Measurements from ENCODE around the gene DPH7.
A peak's percentile ranks its signal among the peaks of the same experiment; 100 is the strongest.

- TF ChIP-seq CTCF (IDR thresholded peaks at IDR 0.05) (peak in 7 of 12 donors; percentile 10 to 31 (median 22)), POLR2A (IDR thresholded peaks at IDR 0.05) (no peak)
These were observed 3.6 kb upstream of the DPH7 start for GRCh38 chr9:137582286-137582860.
